ENCODE results near the gene C15orf39.

C15orf39 gene

GRCh38 chr15:75210811-75211230 is 9.1 kb downstream of the C15orf39 start:
- Histone ChIP-seq H3K4me1 (ENCODE audit: low read depth, poor library complexity, severe bottlenecking) (no peaks in the 10 kb centered on the region), H3K27ac (no peak overlapping the region), H3K9ac (no peak overlapping the region), H3K79me2 (ENCODE audit: insufficient read depth, low read depth) (peaks cover 48% of the 10 kb centered on the region), H4K20me1 (ENCODE audit: insufficient read depth) (peaks cover 24% of the 10 kb centered on the region), H2AFZ (ENCODE audit: low read depth) (no peak overlapping the region), H3K4me3 (IDR thresholded peaks at IDR 0.05; ENCODE audit: insufficient read depth, low read depth, low read length) (no peak overlapping the region), H3K27me3 (ENCODE audit: insufficient read depth, low read depth) (no peaks in the 10 kb centered on the region), H3K4me2 (no peak overlapping the region), H3K36me3 (ENCODE audit: insufficient read depth) (peaks cover 3% of the 10 kb centered on the region; the same call in 1 of the 2 replicates)
- TF ChIP-seq CTCF (conservative IDR thresholded peaks at IDR 0.05; ENCODE audit: low read depth, low read length): no peak

- Histone ChIP-seq H2AFZ (ENCODE audit: low read depth) (no peak overlapping the region), H3K4me2 (no peak overlapping the region), H4K20me1 (ENCODE audit: insufficient read depth) (peaks cover 22% of the 10 kb centered on the region), H3K27ac (no peak overlapping the region), H3K79me2 (ENCODE audit: insufficient read depth, low read depth) (peaks cover 41% of the 10 kb centered on the region; the same call in 1 of the 2 replicates), H3K36me3 (ENCODE audit: insufficient read depth) (peaks cover 3% of the 10 kb centered on the region; the same call in 1 of the 2 replicates), H3K9ac (no peak overlapping the region), H3K4me3 (IDR thresholded peaks at IDR 0.05; ENCODE audit: insufficient read depth, low read depth, low read length) (no peak overlapping the region), H3K4me1 (ENCODE audit: low read depth, poor library complexity, severe bottlenecking) (no peaks in the 10 kb centered on the region), H3K27me3 (ENCODE audit: insufficient read depth, low read depth) (no peaks in the 10 kb centered on the region)
- no peak for TF ChIP-seq CTCF (conservative IDR thresholded peaks at IDR 0.05; ENCODE audit: low read depth, low read length)
Observed at GRCh38 chr15:75211436-75212199, 9.9 kb downstream of the C15orf39 start.

GRCh38 chr15:75212200-75212858 is 10.6 kb downstream of the C15orf39 start:
- peaks cover 36% of the 10 kb centered on the region; the same call in 1 of the 2 replicates for H3K79me2 ChIP-seq (ENCODE audit: insufficient read depth, low read depth)
- H2AFZ ChIP-seq (ENCODE audit: low read depth): no peak overlapping the region
- H3K4me2 ChIP-seq: no peak overlapping the region
- no peak overlapping the region for H3K9ac ChIP-seq
- no peak for TF ChIP-seq CTCF (conservative IDR thresholded peaks at IDR 0.05; ENCODE audit: low read depth, low read length)
- H3K4me1 ChIP-seq (ENCODE audit: low read depth, poor library complexity, severe bottlenecking): no peaks in the 10 kb centered on the region
- H3K4me3 ChIP-seq (IDR thresholded peaks at IDR 0.05; ENCODE audit: insufficient read depth, low read depth, low read length): no peak overlapping the region
- peaks cover 22% of the 10 kb centered on the region for H4K20me1 ChIP-seq (ENCODE audit: insufficient read depth)
- H3K27me3 ChIP-seq (ENCODE audit: insufficient read depth, low read depth): no peaks in the 10 kb centered on the region
- no peak overlapping the region for H3K27ac ChIP-seq
- H3K36me3 ChIP-seq (ENCODE audit: insufficient read depth): peaks cover 3% of the 10 kb centered on the region; the same call in 1 of the 2 replicates

GRCh38 chr15:75213212-75213767 is 11.6 kb downstream of the C15orf39 start:
- Histone ChIP-seq H3K4me3 (IDR thresholded peaks at IDR 0.05; ENCODE audit: insufficient read depth, low read depth, low read length) (no peak overlapping the region), H3K27ac (no peak overlapping the region), H3K4me1 (ENCODE audit: low read depth, poor library complexity, severe bottlenecking) (no peaks in the 10 kb centered on the region), H3K4me2 (no peak overlapping the region), H4K20me1 (ENCODE audit: insufficient read depth) (peaks cover 19% of the 10 kb centered on the region), H3K79me2 (ENCODE audit: insufficient read depth, low read depth) (peaks cover 26% of the 10 kb centered on the region; the same call in 1 of the 2 replicates), H3K36me3 (ENCODE audit: insufficient read depth) (peaks cover 3% of the 10 kb centered on the region; the same call in 1 of the 2 replicates), H3K9ac (no peak overlapping the region), H2AFZ (ENCODE audit: low read depth) (no peak overlapping the region), H3K27me3 (ENCODE audit: insufficient read depth, low read depth) (no peaks in the 10 kb centered on the region)
- no peak for TF ChIP-seq CTCF (conservative IDR thresholded peaks at IDR 0.05; ENCODE audit: low read depth, low read length)

All from KMS-11 (cell line).